Liver (tissue), 9 donors: ENCODE results near the gene ZNF219. TPM values are rescaled to one million over a fixed set of nuclear protein-coding genes. Genes with fewer than 3 reads are reported as not detected.

ENCODE experiments used
- DNase-seq: peaks from one replicate; pipeline ENCODE4 v3.0.0-alpha.2; 2017; ENCODE audit warnings: low spot score
- H3K27ac ChIP-seq, 2 donors: one replicate each; pipeline ENCODE4 v1.7.0; 2013; ENCODE audit warnings: inconsistent platforms in 2 of 2, low read length in 2 of 2, control low read depth in 1 of 2, low read depth in 1 of 2, mild to moderate bottlenecking in 1 of 2
- H3K27me3 ChIP-seq, 4 donors: one replicate each; pipeline versions ENCODE4 v1.6.1 to v1.7.0; 2013; ENCODE audit warnings: low read length in 3 of 4, inconsistent platforms in 1 of 4, mild to moderate bottlenecking in 1 of 4, moderate library complexity in 1 of 4; ENCODE audit not compliant: control insufficient read depth in 4 of 4, insufficient read depth in 4 of 4
- H3K36me3 ChIP-seq, 4 donors: one replicate each; pipeline versions ENCODE4 v1.6.1 to v1.7.0; 2013; ENCODE audit warnings: low read length in 3 of 4, mild to moderate bottlenecking in 3 of 4, low read depth in 1 of 4, moderate library complexity in 1 of 4; ENCODE audit not compliant: control insufficient read depth in 4 of 4, insufficient read depth in 3 of 4
- H3K4me1 ChIP-seq, 4 donors: one replicate each; pipeline versions ENCODE4 v1.6.1 to v1.7.0; 2013; ENCODE audit warnings: low read length in 3 of 4, mild to moderate bottlenecking in 3 of 4, moderate library complexity in 1 of 4; ENCODE audit not compliant: control insufficient read depth in 4 of 4, insufficient read depth in 4 of 4
- H3K4me3 ChIP-seq, 3 donors: one replicate each; pipeline versions ENCODE4 v1.6.1 to v1.7.0; 2013; ENCODE audit warnings: low read length in 3 of 3, control low read depth in 1 of 3, low read depth in 1 of 3, mild to moderate bottlenecking in 1 of 3
- H3K9ac ChIP-seq, 2 donors: one replicate each; pipeline ENCODE4 v1.7.0; 2013; ENCODE audit warnings: low read length in 2 of 2, mild to moderate bottlenecking in 2 of 2, moderate library complexity in 2 of 2, control low read depth in 1 of 2, low read depth in 1 of 2
- H3K9me3 ChIP-seq, 4 donors: one replicate each; pipeline versions ENCODE4 v1.6.1 to v1.7.0; 2013; ENCODE audit warnings: low read length in 3 of 4; ENCODE audit not compliant: control insufficient read depth in 4 of 4
- HNF4A ChIP-seq, 2 donors: conservative IDR thresholded peaks; 2 replicates each; pipeline ENCODE4 v1.6.1; 2016; ENCODE audit warnings: antibody characterized with exemption in 2 of 2, mild to moderate bottlenecking in 2 of 2
- RAD21 ChIP-seq, 2 donors: IDR thresholded peaks; 2 replicates each; pipeline ENCODE4 v1.6.1; 2016; ENCODE audit warnings: antibody characterized with exemption in 2 of 2, mild to moderate bottlenecking in 2 of 2
- RXRA ChIP-seq, 2 donors: IDR thresholded peaks; 2 replicates each; pipeline ENCODE4 v1.6.1; 2017 to 2018; ENCODE audit warnings: antibody characterized with exemption in 2 of 2, mild to moderate bottlenecking in 1 of 2
- SP1 ChIP-seq: IDR thresholded peaks from 2 replicates; pipeline ENCODE4 v1.6.1; 2018; ENCODE audit warnings: antibody characterized with exemption, mild to moderate bottlenecking
- YY1 ChIP-seq: IDR thresholded peaks from 2 replicates; pipeline ENCODE4 v1.6.1; 2016; ENCODE audit warnings: antibody characterized with exemption, mild to moderate bottlenecking
- WGBS: extraction: QIAGEN DNeasy Blood & Tissue Kit; methylation state at CpG from one replicate; pipeline ENCODE4 v1.1.7; 2013; 5-methylcytosine and 5-hydroxymethylcytosine counted together
- polyA plus RNA-seq, 2 donors: library from polyadenylated mRNA; stranded (reverse) in 1 of 2; unstranded in 1 of 2; fragments of 200-250 nt in 1 of 2; fragments of >200 nt in 1 of 2; fragmentation: Nextera tagmentation in 1 of 2; extraction: Ambion mirVana in 1 of 2; gene quantifications; one replicate each; pipeline versions ENCODE4 v1.2.1 to v1.2.3, GENCODE V29; 2013 to 2015
- total RNA-seq, 2 donors: library from RNA; depleted of rRNA; stranded (reverse); fragments of >200 nt; gene quantifications; one replicate each; pipeline ENCODE4 v1.2.3, GENCODE V29; 2014
- TF ChIP-seq, protein P1 (sequence below): IDR thresholded peaks from 2 replicates; pipeline ENCODE4 v1.6.1; 2016; ENCODE audit warnings: antibody characterized with exemption, mild to moderate bottlenecking
- TF ChIP-seq, protein P2 (sequence below): fragments of 150-350 bp; IDR thresholded peaks from 2 replicates; pipeline ENCODE4 v1.5.1; 2017; ENCODE audit warnings: improper control_type of control experiment, low read depth, low read length; ENCODE audit not compliant: missing input control
- TF ChIP-seq, protein P3 (sequence below): IDR thresholded peaks from 2 replicates; pipeline ENCODE4 v1.6.1; 2016; ENCODE audit warnings: antibody characterized with exemption
- donor health status: healthy.
- donor health status: healthy.
- donor health status: healthy.
- donor health status: healthy.
- donor health status: healthy.

The ZNF219 gene
- total and polyA plus RNA-seq, 4 donors = 1.3 to 10.5 (median 5.5) TPM

DNA sequence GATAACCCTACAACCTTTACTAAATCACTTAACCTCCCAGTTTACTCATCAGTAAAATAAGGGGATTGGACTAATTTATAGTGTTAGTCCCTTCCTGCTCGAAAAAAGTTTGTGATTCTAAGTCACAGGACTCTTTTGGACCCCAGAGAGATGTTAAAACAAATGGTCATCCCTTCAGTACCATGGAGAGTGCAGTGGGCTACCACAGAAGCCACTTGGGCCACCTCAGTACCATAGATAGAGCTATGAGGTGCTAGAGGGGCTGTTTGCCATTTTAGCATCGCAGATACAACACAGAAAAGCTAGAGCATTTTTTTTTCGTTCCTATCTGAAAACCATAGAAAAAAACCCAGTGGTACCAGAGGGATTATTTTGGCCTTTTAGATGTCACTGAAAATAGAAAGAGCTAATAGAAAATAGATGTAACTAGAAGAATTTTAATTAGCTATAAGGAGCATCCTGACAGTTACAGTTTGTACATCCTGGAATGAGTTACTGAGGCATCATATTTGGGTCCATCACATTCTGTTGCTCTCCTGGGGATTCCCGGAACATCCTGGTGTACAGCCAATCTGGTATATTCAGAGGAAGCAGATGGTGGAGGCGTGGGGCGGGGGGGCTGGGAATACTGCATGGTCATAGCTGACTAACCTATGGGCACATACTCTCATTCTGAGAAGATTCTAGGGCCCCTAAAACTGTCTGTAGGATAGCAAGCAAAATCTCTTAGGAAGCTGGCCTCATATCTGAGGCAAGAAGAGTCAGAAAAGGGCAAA is 2.8 kb downstream of the ZNF219 start:
- TF ChIP-seq HNF4A (conservative IDR thresholded peaks at IDR 0.05) = no peak
- TF ChIP-seq, protein P1, sequence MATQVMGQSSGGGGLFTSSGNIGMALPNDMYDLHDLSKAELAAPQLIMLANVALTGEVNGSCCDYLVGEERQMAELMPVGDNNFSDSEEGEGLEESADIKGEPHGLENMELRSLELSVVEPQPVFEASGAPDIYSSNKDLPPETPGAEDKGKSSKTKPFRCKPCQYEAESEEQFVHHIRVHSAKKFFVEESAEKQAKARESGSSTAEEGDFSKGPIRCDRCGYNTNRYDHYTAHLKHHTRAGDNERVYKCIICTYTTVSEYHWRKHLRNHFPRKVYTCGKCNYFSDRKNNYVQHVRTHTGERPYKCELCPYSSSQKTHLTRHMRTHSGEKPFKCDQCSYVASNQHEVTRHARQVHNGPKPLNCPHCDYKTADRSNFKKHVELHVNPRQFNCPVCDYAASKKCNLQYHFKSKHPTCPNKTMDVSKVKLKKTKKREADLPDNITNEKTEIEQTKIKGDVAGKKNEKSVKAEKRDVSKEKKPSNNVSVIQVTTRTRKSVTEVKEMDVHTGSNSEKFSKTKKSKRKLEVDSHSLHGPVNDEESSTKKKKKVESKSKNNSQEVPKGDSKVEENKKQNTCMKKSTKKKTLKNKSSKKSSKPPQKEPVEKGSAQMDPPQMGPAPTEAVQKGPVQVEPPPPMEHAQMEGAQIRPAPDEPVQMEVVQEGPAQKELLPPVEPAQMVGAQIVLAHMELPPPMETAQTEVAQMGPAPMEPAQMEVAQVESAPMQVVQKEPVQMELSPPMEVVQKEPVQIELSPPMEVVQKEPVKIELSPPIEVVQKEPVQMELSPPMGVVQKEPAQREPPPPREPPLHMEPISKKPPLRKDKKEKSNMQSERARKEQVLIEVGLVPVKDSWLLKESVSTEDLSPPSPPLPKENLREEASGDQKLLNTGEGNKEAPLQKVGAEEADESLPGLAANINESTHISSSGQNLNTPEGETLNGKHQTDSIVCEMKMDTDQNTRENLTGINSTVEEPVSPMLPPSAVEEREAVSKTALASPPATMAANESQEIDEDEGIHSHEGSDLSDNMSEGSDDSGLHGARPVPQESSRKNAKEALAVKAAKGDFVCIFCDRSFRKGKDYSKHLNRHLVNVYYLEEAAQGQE = peak; percentile 98
- TF ChIP-seq, protein P2, sequence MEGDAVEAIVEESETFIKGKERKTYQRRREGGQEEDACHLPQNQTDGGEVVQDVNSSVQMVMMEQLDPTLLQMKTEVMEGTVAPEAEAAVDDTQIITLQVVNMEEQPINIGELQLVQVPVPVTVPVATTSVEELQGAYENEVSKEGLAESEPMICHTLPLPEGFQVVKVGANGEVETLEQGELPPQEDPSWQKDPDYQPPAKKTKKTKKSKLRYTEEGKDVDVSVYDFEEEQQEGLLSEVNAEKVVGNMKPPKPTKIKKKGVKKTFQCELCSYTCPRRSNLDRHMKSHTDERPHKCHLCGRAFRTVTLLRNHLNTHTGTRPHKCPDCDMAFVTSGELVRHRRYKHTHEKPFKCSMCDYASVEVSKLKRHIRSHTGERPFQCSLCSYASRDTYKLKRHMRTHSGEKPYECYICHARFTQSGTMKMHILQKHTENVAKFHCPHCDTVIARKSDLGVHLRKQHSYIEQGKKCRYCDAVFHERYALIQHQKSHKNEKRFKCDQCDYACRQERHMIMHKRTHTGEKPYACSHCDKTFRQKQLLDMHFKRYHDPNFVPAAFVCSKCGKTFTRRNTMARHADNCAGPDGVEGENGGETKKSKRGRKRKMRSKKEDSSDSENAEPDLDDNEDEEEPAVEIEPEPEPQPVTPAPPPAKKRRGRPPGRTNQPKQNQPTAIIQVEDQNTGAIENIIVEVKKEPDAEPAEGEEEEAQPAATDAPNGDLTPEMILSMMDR = no peak
- no peak for TF ChIP-seq RAD21 (IDR thresholded peaks at IDR 0.05)
- no peak overlapping the region for H3K4me3 ChIP-seq
- H3K9me3 ChIP-seq = no peaks in the 10 kb centered on the region
- no peak overlapping the region for H3K27ac ChIP-seq
- no peaks in the 10 kb centered on the region for H3K27me3 ChIP-seq
- H3K9ac ChIP-seq = no peak overlapping the region
- peaks cover 2 to 16% (median 7%) of the 10 kb centered on the region in 4 donors for H3K4me1 ChIP-seq
- no peak for DNase-seq
- 71% methylated on average over 6 of the region's 6 CpGs for WGBS
- peaks cover 0 to 9% (median 0%) of the 10 kb centered on the region in 4 donors for H3K36me3 ChIP-seq

DNA sequence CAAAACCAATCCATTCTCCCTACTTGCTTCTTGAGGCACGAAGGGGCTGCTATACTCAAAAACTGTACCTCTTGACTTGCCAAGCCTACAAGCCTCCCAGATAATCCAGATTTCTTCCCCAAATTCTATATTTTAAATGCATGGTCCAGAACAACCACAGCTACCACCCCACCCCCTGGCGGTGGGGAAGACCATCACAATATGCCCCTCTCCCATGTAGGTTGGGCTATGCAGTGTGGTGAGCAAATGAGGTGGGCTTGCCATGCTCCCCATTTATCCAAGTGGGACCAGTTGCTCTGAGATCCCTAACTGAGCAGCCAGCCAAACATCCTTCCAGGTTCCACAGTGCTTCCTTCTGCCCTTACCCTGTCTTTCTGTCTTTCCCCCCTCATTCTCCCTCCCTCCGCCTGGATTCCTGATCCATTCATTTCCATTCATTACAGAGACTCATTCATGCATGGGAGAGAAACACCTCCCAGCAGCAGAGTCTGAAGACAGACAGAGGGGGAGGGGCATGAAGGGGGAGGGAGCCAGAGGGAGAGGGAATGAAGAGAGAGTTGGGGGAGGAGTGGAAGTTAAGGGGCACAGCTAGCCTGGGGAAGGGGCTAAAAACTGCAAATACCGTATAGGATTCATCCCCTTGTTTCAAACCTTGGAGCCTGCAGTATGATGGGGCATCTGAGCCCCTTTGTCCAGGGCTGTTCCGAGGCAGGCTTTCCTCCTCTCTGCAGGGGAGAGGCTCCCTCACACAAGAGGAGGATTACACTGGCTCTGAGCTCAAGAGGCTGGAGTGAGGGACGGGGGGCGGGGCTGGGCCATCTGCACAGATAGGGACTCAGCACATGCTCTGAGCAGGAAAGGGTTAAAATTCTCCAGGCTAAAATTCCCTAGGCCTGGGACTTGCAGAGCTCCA is 4.4 kb downstream of the ZNF219 start:
- H3K9ac ChIP-seq = no peak overlapping the region
- peaks cover 5 to 12% (median 9%) of the 10 kb centered on the region in 4 donors for H3K36me3 ChIP-seq
- DNase-seq = no peak
- no peak overlapping the region for H3K4me3 ChIP-seq
- 79% methylated on average over 7 of the region's 7 CpGs for WGBS
- no peaks in the 10 kb centered on the region for H3K9me3 ChIP-seq
- no peak overlapping the region for H3K27ac ChIP-seq
- H3K27me3 ChIP-seq = no peaks in the 10 kb centered on the region
- TF ChIP-seq SP1 = no peak
- no peak for TF ChIP-seq RAD21 (IDR thresholded peaks at IDR 0.05)
- TF ChIP-seq YY1 = no peak
- TF ChIP-seq RXRA (IDR thresholded peaks at IDR 0.05) = no peak
- TF ChIP-seq, protein P2 = no peak
- TF ChIP-seq, protein P3, sequence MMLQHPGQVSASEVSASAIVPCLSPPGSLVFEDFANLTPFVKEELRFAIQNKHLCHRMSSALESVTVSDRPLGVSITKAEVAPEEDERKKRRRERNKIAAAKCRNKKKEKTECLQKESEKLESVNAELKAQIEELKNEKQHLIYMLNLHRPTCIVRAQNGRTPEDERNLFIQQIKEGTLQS = no peak
- peaks cover 0 to 12% (median 4%) of the 10 kb centered on the region in 4 donors for H3K4me1 ChIP-seq
